ENCODE data around the gene CSF1.

Gene CSF1

GRCh38 chr1:109894823-109895719 is 15.6 kb upstream of the CSF1 start:
- H4K20me1 ChIP-seq, result no peaks in the 10 kb centered on the region
- H3K4me1 ChIP-seq, result peaks cover 7 to 74% (median 41%) of the 10 kb centered on the region in 10 experiments
- H3K9ac ChIP-seq, result peak overlapping the region in 5 of 11 experiments; percentile 8 to 64 (median 54); a peak in 5 of 22 replicates
- peak overlapping the region; percentile 37 to 89 (median 78); a peak in 20 of 22 replicates for H3K4me2 ChIP-seq
- peak overlapping the region in 8 of 11 experiments; percentile 38 to 85 (median 69); a peak in 13 of 22 replicates for H3K27ac ChIP-seq
- no peaks in the 10 kb centered on the region for H3K36me3 ChIP-seq
- H3K4me3 ChIP-seq, result peak overlapping the region in 1 of 10 experiments; percentile 15; a peak in 1 of 20 replicates
- no peak for TF ChIP-seq Cebpa-rat (IDR thresholded peaks at IDR 0.05)
- H3K9me3 ChIP-seq (replicated peaks in 1 of 11), result no peaks in the 10 kb centered on the region
- H3K27me3 ChIP-seq, result no peaks in the 10 kb centered on the region; a peak in 1 of 22 replicates

- Histone ChIP-seq H3K4me3 (peak overlapping the region in 2 of 10 experiments; percentile 15; a peak in 3 of 20 replicates), H3K4me2 (peak overlapping the region; percentile 37 to 89 (median 78); a peak in 21 of 22 replicates), H3K4me1 (peaks cover 7 to 81% (median 42%) of the 10 kb centered on the region in 10 experiments), H4K20me1 (no peaks in the 10 kb centered on the region), H3K36me3 (no peaks in the 10 kb centered on the region), H3K27me3 (no peaks in the 10 kb centered on the region; a peak in 1 of 22 replicates), H3K27ac (peak overlapping the region in 8 of 11 experiments; percentile 38 to 85 (median 69); a peak in 14 of 22 replicates), H3K9me3 (replicated peaks in 1 of 11) (no peaks in the 10 kb centered on the region), H3K9ac (peak overlapping the region in 7 of 11 experiments; percentile 8 to 64 (median 30); a peak in 8 of 22 replicates)
- no peak for TF ChIP-seq Cebpa-rat (IDR thresholded peaks at IDR 0.05)
These were observed 14.7 kb upstream of the CSF1 start for GRCh38 chr1:109895720-109896504.

GRCh38 chr1:109896681-109897080 is 14.0 kb upstream of the CSF1 start:
- peaks cover 7 to 88% (median 42%) of the 10 kb centered on the region in 10 experiments for H3K4me1 ChIP-seq
- H3K9me3 ChIP-seq (replicated peaks in 1 of 11), result no peaks in the 10 kb centered on the region
- no peak for TF ChIP-seq Cebpa-rat (IDR thresholded peaks at IDR 0.05)
- no peaks in the 10 kb centered on the region for H3K36me3 ChIP-seq
- H4K20me1 ChIP-seq, result no peaks in the 10 kb centered on the region
- peak overlapping the region in 7 of 11 experiments; percentile 38 to 85 (median 70); a peak in 9 of 22 replicates for H3K27ac ChIP-seq
- H3K27me3 ChIP-seq, result no peaks in the 10 kb centered on the region
- H3K4me3 ChIP-seq, result no peak overlapping the region
- peak overlapping the region in 3 of 11 experiments; percentile 30 to 57 (median 54); a peak in 3 of 22 replicates for H3K9ac ChIP-seq
- H3K4me2 ChIP-seq, result peak overlapping the region in 8 of 11 experiments; percentile 54 to 89 (median 79); a peak in 15 of 22 replicates

- Histone ChIP-seq H3K4me2 (peak overlapping the region in 7 of 11 experiments; percentile 7 to 89 (median 79); a peak in 12 of 22 replicates), H3K9ac (no peak overlapping the region; a peak in 1 of 22 replicates), H3K4me3 (no peak overlapping the region), H3K9me3 (replicated peaks in 1 of 11) (no peaks in the 10 kb centered on the region), H3K27me3 (no peaks in the 10 kb centered on the region), H3K27ac (peak overlapping the region in 4 of 11 experiments; percentile 70 to 85 (median 82); a peak in 4 of 22 replicates), H3K36me3 (no peaks in the 10 kb centered on the region), H3K4me1 (peaks cover 7 to 89% (median 40%) of the 10 kb centered on the region in 10 experiments), H4K20me1 (no peaks in the 10 kb centered on the region)
- TF ChIP-seq Cebpa-rat (IDR thresholded peaks at IDR 0.05), result no peak
These were observed 13.2 kb upstream of the CSF1 start for GRCh38 chr1:109897259-109897955.

- no peaks in the 10 kb centered on the region for H3K27me3 ChIP-seq
- H3K9ac ChIP-seq, result no peak overlapping the region
- no peaks in the 10 kb centered on the region for H4K20me1 ChIP-seq
- no peaks in the 10 kb centered on the region for H3K9me3 ChIP-seq (replicated peaks in 1 of 11)
- no peak overlapping the region for H3K27ac ChIP-seq
- no peak for TF ChIP-seq Cebpa-rat (IDR thresholded peaks at IDR 0.05)
- H3K4me1 ChIP-seq, result peaks cover 7 to 76% (median 36%) of the 10 kb centered on the region in 10 experiments
- H3K4me3 ChIP-seq, result no peak overlapping the region
- H3K4me2 ChIP-seq, result no peak overlapping the region; a peak in 1 of 22 replicates
- no peaks in the 10 kb centered on the region for H3K36me3 ChIP-seq
These were observed 11.8 kb upstream of the CSF1 start for GRCh38 chr1:109898842-109899241.

GRCh38 chr1:109901141-109901523 is 9.5 kb upstream of the CSF1 start:
- peaks cover 7 to 63% (median 27%) of the 10 kb centered on the region in 10 experiments for H3K4me1 ChIP-seq
- H3K4me3 ChIP-seq, result no peak overlapping the region
- no peaks in the 10 kb centered on the region for H4K20me1 ChIP-seq
- H3K9ac ChIP-seq, result no peak overlapping the region
- H3K27me3 ChIP-seq, result no peaks in the 10 kb centered on the region
- no peak for TF ChIP-seq Cebpa-rat (IDR thresholded peaks at IDR 0.05)
- H3K4me2 ChIP-seq, result peak overlapping the region in 2 of 11 experiments; percentile 46 to 70; a peak in 3 of 22 replicates
- no peak overlapping the region for H3K27ac ChIP-seq
- no peaks in the 10 kb centered on the region for H3K9me3 ChIP-seq (replicated peaks in 1 of 11)
- H3K36me3 ChIP-seq, result no peaks in the 10 kb centered on the region

- no peaks in the 10 kb centered on the region for H3K9me3 ChIP-seq (replicated peaks in 1 of 11)
- H3K4me3 ChIP-seq, result no peak overlapping the region
- no peak overlapping the region for H3K27ac ChIP-seq
- no peaks in the 10 kb centered on the region for H3K36me3 ChIP-seq
- H3K27me3 ChIP-seq, result no peaks in the 10 kb centered on the region
- TF ChIP-seq Cebpa-rat (IDR thresholded peaks at IDR 0.05), result no peak
- peaks cover 11 to 63% (median 27%) of the 10 kb centered on the region in 10 experiments for H3K4me1 ChIP-seq
- no peak overlapping the region for H3K9ac ChIP-seq
- H3K4me2 ChIP-seq, result peak overlapping the region in 2 of 11 experiments; percentile 46 to 70; a peak in 4 of 22 replicates
- no peaks in the 10 kb centered on the region for H4K20me1 ChIP-seq
These were observed 9.0 kb upstream of the CSF1 start for GRCh38 chr1:109901524-109902145.

Data from BLaER1 treated with 17β-estradiol and CSF1 and Interleukin-3, amounts not matched to agents 10 nM and 100 nM (cell line).